ENCODE measurements around the gene KLHDC8B. TPM values are rescaled to one million over a fixed set of nuclear protein-coding genes. Genes with fewer than 3 reads are reported as not detected.

Gene KLHDC8B
- total and polyA plus RNA-seq, 7 donors: 24.7 to 84.5 (median 28.3) TPM

DNA sequence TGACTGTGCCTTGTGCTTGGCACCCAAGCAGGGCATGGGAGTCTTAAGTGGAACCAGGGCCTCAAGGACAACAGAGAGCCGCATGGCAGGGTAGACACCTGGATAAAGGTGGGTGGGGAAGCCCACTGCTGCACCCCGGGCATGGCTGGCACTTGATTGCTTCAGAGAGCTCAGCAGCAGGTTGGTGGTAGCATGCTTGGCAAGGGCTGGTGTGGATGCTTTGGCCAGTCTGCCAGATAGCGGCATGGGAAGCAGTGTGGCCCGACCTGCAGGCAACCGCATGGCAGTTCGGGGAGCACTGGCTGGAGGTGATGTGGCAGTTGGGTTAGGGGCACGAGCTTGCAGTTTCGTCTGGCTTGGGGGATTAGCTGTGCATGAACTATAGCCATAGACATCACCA lies 7.8 kb upstream of the KLHDC8B start:
- Histone ChIP-seq H3K36me3 (ENCODE audit: insufficient read depth in 1 of 2, low read depth in 1 of 2) (peaks cover 5 to 16% of the 10 kb centered on the region in 2 donors), H3K27ac (no peak overlapping the region), H3K27me3 (ENCODE audit: insufficient read depth in 3 of 3, low read length in 2 of 3) (no peaks in the 10 kb centered on the region), H3K4me3 (no peak overlapping the region), H3K9me3 (no peaks in the 10 kb centered on the region), H3K4me1 (peaks cover 16% of the 10 kb centered on the region)
- DNase-seq (no peak), ATAC-seq (no peak)
- 82 to 87% (median 83%) methylated on average over 8 of the region's 8 CpGs for WGBS, 3 donors
- TF ChIP-seq, protein P1, sequence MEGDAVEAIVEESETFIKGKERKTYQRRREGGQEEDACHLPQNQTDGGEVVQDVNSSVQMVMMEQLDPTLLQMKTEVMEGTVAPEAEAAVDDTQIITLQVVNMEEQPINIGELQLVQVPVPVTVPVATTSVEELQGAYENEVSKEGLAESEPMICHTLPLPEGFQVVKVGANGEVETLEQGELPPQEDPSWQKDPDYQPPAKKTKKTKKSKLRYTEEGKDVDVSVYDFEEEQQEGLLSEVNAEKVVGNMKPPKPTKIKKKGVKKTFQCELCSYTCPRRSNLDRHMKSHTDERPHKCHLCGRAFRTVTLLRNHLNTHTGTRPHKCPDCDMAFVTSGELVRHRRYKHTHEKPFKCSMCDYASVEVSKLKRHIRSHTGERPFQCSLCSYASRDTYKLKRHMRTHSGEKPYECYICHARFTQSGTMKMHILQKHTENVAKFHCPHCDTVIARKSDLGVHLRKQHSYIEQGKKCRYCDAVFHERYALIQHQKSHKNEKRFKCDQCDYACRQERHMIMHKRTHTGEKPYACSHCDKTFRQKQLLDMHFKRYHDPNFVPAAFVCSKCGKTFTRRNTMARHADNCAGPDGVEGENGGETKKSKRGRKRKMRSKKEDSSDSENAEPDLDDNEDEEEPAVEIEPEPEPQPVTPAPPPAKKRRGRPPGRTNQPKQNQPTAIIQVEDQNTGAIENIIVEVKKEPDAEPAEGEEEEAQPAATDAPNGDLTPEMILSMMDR (IDR thresholded peaks at IDR 0.05): no peak
- intact Hi-C loops (cut with DNase I): no loop called here

DNA sequence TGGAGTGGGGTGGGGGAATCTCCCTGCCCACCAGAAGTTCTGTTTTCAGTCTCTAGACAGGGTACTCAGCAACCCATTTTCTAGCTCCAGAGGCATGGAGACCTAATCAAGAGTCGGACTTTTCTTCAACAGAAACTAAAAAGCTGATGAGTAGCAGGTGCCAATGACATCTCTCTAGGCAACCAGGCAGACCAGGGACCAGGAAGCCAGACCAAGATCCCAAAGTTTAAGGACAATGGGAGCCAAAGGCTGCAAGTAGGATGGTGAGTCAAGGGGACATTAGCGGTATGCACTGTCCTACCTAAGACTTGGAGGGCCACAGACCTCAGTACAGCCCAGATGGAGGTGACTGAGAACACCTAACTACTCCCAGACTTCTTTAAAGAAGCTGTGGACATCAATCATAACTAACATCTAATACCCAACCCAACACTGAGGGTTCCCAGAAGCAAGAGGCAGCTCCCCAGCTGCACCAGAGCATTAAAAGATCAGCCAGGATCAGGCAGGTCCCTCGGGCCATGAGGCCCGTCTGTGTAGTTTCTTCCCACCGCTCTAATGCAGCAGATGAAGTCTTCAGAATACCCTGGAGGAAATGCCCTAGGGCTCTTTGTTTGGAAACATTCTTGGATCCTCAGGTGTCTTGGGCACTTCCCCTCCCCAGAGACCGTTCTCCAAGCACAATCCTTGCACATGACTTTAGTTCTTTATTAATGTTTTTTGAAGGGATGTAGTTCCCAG lies 6.2 kb upstream of the KLHDC8B start:
- ATAC-seq: no peak

DNA sequence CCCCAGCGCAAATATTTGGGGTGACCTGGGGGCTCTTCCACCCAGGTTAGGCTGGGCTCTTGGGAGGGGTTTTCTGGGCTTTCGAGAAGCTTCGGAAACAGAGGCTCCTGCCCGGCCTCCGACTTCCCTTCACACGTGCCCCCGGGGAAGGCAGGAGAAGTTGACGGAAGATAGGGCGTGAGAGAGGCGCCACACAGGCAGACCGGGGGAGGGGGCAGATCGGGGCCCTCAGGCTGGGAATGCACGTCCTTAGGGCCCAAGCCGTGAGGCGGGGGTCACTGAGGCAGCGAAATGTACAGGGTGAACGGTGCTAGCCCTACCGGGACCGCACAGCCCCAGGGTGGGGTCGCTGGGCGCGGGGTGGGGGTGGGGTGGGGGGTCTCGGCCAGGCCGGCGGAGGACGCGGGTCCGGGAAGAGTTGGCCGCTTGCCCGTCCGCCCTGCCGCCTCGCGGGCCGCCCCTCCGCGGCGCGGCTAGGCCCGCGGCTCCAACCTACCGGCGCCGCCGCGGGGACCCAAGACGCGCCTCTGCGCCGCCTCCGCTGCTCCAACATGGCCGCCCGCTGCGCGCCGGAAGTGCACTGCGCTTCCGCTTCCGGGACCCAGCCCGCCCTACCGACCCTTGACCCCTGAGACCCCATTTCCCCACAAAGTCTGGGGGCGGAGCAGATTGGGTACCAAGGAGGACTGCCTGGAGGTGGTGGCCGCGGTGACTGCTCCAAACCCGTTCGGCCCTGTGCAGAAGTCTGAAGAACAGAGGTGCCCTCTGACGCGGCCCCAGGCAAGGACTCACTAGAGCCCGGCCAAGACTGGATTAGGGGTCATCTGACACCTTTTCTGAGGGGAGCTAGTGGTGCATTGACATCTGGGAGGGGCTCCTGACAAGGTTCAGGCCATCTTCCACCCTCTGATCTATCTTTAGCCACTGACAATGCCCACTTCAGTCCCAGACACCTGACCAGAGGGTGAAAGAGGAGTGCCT lies 5.3 kb upstream of the KLHDC8B start, which contains the start of gene CCDC71:
TSS of gene CCDC71 (minus strand) at position 561 of the 981 bp plus-strand sequence. CDS start 2,123 bp downstream, outside the sequence.
- Histone ChIP-seq H3K27ac (peak within 1 kb of the TSS; percentile 95), H3K27me3 (ENCODE audit: insufficient read depth in 3 of 3, low read length in 2 of 3) (no peaks in the 10 kb centered on the region), H3K36me3 (ENCODE audit: insufficient read depth in 1 of 2, low read depth in 1 of 2) (peaks cover 5 to 16% of the 10 kb centered on the region in 2 donors), H3K4me3 (peak within 1 kb of the TSS; percentile 98), H3K9me3 (no peaks in the 10 kb centered on the region), H3K4me1 (peaks cover 21% of the 10 kb centered on the region)
- DNase-seq (peak; percentile 82 to 91), ATAC-seq (peak; percentile 78 to 88 (median 85))
- 2 to 3% (median 3%) methylated on average over 52 to 69 of the region's 69 CpGs for WGBS, 3 donors
- intact Hi-C loops (cut with DNase I): loop anchor here in 1 of 2 donors (5.0 kb wide), 1 partner anchor 44 kb away; the partner anchor contains the start of gene USP19
- TF ChIP-seq, protein P1 (IDR thresholded peaks at IDR 0.05): no peak

More for the DNA sequence above, 6.2 kb upstream of the KLHDC8B start:
- H3K36me3 ChIP-seq (ENCODE audit: insufficient read depth in 1 of 2, low read depth in 1 of 2): peaks cover 5 to 16% of the 10 kb centered on the region in 2 donors
- H3K27ac ChIP-seq: peak overlapping the region; percentile 95
- WGBS, 3 donors: 17 to 27% (median 22%) methylated on average over 6 of the region's 6 CpGs
- H3K4me1 ChIP-seq: peaks cover 16% of the 10 kb centered on the region
- TF ChIP-seq, protein P1 (IDR thresholded peaks at IDR 0.05): no peak
- no peak for DNase-seq
- intact Hi-C loops (cut with DNase I): loop anchor here in 1 of 2 donors (5.0 kb wide), 1 partner anchor 43 kb away; the partner anchor contains the start of gene USP19
- H3K9me3 ChIP-seq: no peaks in the 10 kb centered on the region
- H3K4me3 ChIP-seq: peak overlapping the region; percentile 98
- H3K27me3 ChIP-seq (ENCODE audit: insufficient read depth in 3 of 3, low read length in 2 of 3): no peaks in the 10 kb centered on the region

DNA sequence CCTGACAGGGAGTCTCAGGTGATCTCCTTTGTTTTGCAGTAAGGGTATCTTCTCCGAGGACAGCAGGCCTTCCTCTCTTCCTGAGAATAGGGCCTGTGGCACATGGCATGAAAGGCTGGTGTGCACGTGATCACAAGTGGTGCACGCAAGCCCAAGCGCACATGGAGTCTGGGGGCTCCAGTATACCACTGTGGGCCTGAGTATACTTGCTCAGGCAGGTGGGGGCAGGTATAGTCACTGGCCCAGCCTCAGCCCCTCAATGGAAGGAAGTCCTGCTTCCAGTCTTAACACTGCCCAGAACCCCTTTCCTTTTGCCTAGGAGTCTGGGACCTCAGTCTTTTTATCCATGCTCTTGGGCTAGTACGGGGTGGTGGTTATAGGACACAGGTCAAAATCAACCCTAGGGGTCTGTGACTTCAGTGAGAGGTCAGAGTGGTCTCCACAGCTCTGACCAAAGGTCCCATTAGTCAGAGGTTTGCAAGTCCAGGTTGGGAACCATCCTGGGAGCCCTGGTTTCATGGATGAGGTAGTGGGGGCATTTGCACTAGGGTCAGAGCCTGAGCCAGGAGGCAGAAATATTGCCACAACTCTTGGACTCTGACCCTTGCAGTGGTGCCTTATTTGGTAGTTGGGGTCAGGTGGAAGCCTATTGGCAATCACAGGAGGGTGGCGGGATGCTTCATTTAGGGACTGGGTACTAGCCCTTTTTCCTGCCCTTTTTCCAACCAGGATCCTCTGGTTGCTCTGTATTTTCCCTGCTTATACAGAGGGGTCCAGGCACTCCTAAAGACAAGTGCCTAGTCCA lies 4.4 kb upstream of the KLHDC8B start:
- no peaks in the 10 kb centered on the region for H3K9me3 ChIP-seq
- TF ChIP-seq, protein P1 (IDR thresholded peaks at IDR 0.05): no peak
- no peaks in the 10 kb centered on the region for H3K27me3 ChIP-seq (ENCODE audit: insufficient read depth in 3 of 3, low read length in 2 of 3)
- H3K4me3 ChIP-seq: peak overlapping the region; percentile 98
- H3K36me3 ChIP-seq (ENCODE audit: insufficient read depth in 1 of 2, low read depth in 1 of 2): peaks cover 4 to 16% of the 10 kb centered on the region in 2 donors
- peak overlapping the region; percentile 95 for H3K27ac ChIP-seq
- intact Hi-C loops (cut with DNase I): loop anchor here in 1 of 2 donors (5.0 kb wide), 1 partner anchor 45 kb away; the partner anchor contains the start of gene USP19
- H3K4me1 ChIP-seq: peaks cover 18% of the 10 kb centered on the region
- DNase-seq (no peak), ATAC-seq (no peak)
- 80 to 89% (median 86%) methylated on average over 6 of the region's 6 CpGs for WGBS, 3 donors
